ENCODE measurements around the gene CGNL1.

The CGNL1 gene

DNA sequence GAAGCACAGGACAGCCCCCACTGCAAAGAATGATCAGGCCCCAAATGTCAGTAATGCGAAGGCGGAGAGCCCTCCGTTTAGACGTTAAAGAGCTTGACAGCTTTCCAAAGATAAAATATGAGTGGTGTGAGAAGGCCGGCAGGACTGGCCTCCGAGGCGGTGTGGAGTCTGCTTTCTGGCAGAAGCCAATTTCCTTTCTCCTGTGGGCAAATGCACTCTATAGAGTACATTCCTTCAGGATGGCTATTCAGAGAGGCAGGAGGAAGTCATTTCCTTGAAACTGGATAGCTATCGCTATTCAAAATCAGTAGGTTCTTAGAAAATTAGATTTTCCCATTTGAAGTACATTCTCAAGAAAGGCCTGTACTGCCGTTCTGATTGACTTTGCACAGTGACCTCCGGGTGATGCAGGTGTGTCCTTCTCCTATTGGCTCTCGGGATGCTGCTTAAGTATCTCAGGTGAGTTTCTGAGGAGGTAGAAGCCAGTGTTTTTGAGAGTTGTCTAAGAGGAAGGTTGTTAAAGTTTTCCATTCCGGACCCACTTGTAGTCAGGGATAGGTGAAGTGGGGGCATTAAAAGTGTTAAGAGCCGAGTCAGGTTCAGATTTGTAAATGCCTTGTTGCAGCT, 142.6 kb downstream of the CGNL1 start:
- H3K4me3 ChIP-seq (ENCODE audit: low read depth, low read length) = no peak overlapping the region
- no peak for TF ChIP-seq CTCF (IDR thresholded peaks at IDR 0.05; ENCODE audit: borderline replicate concordance, insufficient read depth, low read depth, low read length)

- TF ChIP-seq CTCF (IDR thresholded peaks at IDR 0.05; ENCODE audit: borderline replicate concordance, insufficient read depth, low read depth, low read length) = no peak
- no peak overlapping the region for H3K4me3 ChIP-seq (ENCODE audit: low read depth, low read length)
These were observed 143.5 kb downstream of the CGNL1 start for GRCh38 chr15:57519806-57520205.

GRCh38 chr15:57521503-57521902, 145.2 kb downstream of the CGNL1 start:
- no peak overlapping the region for H3K4me3 ChIP-seq (ENCODE audit: low read depth, low read length)
- TF ChIP-seq CTCF (IDR thresholded peaks at IDR 0.05; ENCODE audit: borderline replicate concordance, insufficient read depth, low read depth, low read length) = no peak

GRCh38 chr15:57522148-57522547, 145.8 kb downstream of the CGNL1 start:
- TF ChIP-seq CTCF (IDR thresholded peaks at IDR 0.05; ENCODE audit: borderline replicate concordance, insufficient read depth, low read depth, low read length) = no peak

DNA sequence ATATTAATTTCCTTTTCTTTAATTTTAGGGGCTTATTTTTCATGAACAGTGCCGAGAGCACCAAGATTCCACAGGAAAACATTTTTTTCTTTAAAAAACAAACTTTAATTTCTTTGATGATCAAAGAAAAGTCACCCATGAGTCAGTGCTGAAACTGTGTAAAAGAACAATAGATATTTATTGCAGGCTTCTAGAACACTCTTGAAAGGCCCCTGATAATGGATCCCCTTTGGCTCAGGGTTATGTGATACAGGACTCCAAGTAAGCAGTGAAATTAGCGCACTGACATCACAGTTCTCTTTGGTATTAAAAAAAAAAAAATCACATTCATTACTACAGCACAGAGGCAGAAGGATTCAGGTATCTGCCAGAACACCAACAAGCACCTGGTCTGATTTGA, 149.3 kb downstream of the CGNL1 start:
- no peak overlapping the region for H3K4me3 ChIP-seq (ENCODE audit: low read depth, low read length)
- no peak for TF ChIP-seq CTCF (IDR thresholded peaks at IDR 0.05; ENCODE audit: borderline replicate concordance, insufficient read depth, low read depth, low read length)

More at GRCh38 chr15:57522148-57522547, 145.8 kb downstream of the CGNL1 start:
- H3K4me3 ChIP-seq (ENCODE audit: low read depth, low read length) = no peak overlapping the region

GRCh38 chr15:57526076-57526475, 149.8 kb downstream of the CGNL1 start:
- no peak overlapping the region for H3K4me3 ChIP-seq (ENCODE audit: low read depth, low read length)
- TF ChIP-seq CTCF (IDR thresholded peaks at IDR 0.05; ENCODE audit: borderline replicate concordance, insufficient read depth, low read depth, low read length) = no peak

DNA sequence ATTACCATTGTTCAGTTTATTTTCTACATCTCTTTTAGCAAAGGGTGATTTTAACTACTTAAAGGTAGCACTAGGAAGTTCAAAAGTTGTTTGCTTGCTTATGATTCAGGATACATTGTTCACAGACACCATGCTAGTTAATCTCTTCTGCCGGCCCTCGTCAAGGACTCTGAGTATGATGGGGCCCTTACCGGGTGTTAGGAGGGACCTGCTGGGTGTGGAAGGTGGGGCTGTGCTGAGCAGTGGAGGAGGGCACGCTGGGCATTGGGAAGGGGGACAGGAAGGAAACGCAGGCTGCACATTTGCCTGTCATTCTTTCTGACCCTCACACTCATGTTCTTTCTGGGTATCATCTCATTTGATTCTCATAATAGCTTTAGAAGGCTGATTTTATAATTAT, 150.3 kb downstream of the CGNL1 start:
- no peak overlapping the region for H3K4me3 ChIP-seq (ENCODE audit: low read depth, low read length)
- TF ChIP-seq CTCF (IDR thresholded peaks at IDR 0.05; ENCODE audit: borderline replicate concordance, insufficient read depth, low read depth, low read length) = no peak
